NB4 (cell line): ENCODE data around the gene CALN1.

Experiments
- MAX ChIP-seq: IDR thresholded peaks from 2 replicates; pipeline ENCODE4 v1.6.1; 2011; ENCODE audit warnings: low read depth, low read length
- MYC ChIP-seq: IDR thresholded peaks from 2 replicates; pipeline ENCODE4 v1.6.1; 2011; ENCODE audit warnings: low read depth, low read length
- POLR2A ChIP-seq: IDR thresholded peaks from 2 replicates; pipeline ENCODE4 v1.6.1; 2011; ENCODE audit warnings: mild to moderate bottlenecking; ENCODE audit not compliant: insufficient read length; ENCODE audit errors: extremely low read depth
- TF ChIP-seq, protein P1 (sequence below): IDR thresholded peaks from one replicate; pipeline ENCODE4 v1.5.1; 2012; ENCODE audit warnings: low read depth, low read length

DNA sequence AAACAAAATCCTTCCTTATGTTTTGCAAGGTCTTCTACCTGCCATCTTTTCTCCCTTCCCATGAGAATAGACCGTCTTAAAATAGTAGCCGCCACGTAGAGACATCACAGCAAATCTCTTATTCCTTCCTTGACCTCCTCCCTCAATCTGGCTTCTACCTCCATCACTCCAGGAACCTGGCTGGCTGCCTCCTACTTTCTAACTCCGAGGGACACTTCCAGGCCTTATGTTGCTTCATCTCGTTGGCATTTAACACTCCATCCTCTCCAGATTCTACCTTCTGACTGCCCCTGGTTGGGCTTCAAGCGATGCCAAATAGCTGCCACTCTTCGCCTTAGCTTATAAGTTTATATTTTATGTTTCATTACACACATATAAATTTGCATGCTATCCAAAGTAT, 26.4 kb upstream of the CALN1 start:
- TF ChIP-seq, protein P1, sequence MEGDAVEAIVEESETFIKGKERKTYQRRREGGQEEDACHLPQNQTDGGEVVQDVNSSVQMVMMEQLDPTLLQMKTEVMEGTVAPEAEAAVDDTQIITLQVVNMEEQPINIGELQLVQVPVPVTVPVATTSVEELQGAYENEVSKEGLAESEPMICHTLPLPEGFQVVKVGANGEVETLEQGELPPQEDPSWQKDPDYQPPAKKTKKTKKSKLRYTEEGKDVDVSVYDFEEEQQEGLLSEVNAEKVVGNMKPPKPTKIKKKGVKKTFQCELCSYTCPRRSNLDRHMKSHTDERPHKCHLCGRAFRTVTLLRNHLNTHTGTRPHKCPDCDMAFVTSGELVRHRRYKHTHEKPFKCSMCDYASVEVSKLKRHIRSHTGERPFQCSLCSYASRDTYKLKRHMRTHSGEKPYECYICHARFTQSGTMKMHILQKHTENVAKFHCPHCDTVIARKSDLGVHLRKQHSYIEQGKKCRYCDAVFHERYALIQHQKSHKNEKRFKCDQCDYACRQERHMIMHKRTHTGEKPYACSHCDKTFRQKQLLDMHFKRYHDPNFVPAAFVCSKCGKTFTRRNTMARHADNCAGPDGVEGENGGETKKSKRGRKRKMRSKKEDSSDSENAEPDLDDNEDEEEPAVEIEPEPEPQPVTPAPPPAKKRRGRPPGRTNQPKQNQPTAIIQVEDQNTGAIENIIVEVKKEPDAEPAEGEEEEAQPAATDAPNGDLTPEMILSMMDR = no peak
- no peak for TF ChIP-seq POLR2A
- TF ChIP-seq MYC = no peak
- no peak for TF ChIP-seq MAX
